Measurements from ENCODE around the gene FYB1. TPM values are rescaled to one million over a fixed set of nuclear protein-coding genes. Genes with fewer than 3 reads are reported as not detected.

The FYB1 gene
- total and polyA plus RNA-seq, 7 experiments from 2014 or later: 310 to 701 (median 491) TPM

GRCh38 chr5:39211773-39212172 lies 7.6 kb downstream of the FYB1 start:
- Mint-ChIP-seq H3K9me3 (no peaks in the 10 kb centered on the region), H3K27ac (peak overlapping the region; percentile 93 to 99 (median 98)), H3K36me3 (peaks cover 0 to 4% (median 4%) of the 10 kb centered on the region in 5 donors), H3K27me3 (peaks cover 0 to 2% (median 0%) of the 10 kb centered on the region in 5 donors), H3K4me3 (peak overlapping the region; percentile 70 to 98 (median 84)), H3K4me1 (peaks cover 76 to 97% (median 92%) of the 10 kb centered on the region in 7 donors)
- intact Hi-C loops (cut with micrococcal nuclease): loop anchor here (1.0 to 10.0 kb wide), 4 partner anchors 8 to 1543 kb away; partner anchors contain the start of genes PTGER4 (in 2 of the 2) and TTC33 (in 2 of the 2)
- ChIA-PET CTCF (interaction anchor here (0.8 to 4.0 kb wide), 13 partner anchors 11 to 132 kb away, joined by 3 to 37 read pairs (median 4); no protein-coding TSS in a partner anchor), POLR2A (interaction anchor here (0.6 to 7.3 kb wide), 15 partner anchors 11 to 220 kb away, joined by 3 to 155 read pairs (median 4); partner anchors contain the start of gene RICTOR)
- Histone ChIP-seq H3K9me3 (ENCODE audit: control insufficient read depth in 2 of 3, low read length in 3 of 3) (no peaks in the 10 kb centered on the region), H3K4me3 (ENCODE audit: low read length) (peak overlapping the region; percentile 28), H3K27ac (ENCODE audit: low read depth, low read length) (peak overlapping the region; percentile 93), H3K4me1 (ENCODE audit: control insufficient read depth in 2 of 2, insufficient read depth in 2 of 2, low read length in 2 of 2) (peaks cover 81 to 96% of the 10 kb centered on the region in 2 donors), H3K36me3 (ENCODE audit: control insufficient read depth in 2 of 3, insufficient read depth in 3 of 3, low read length in 3 of 3) (no peaks in the 10 kb centered on the region), H3K27me3 (ENCODE audit: control insufficient read depth in 2 of 2, insufficient read depth in 2 of 2, low read length in 2 of 2) (no peaks in the 10 kb centered on the region)
- ATAC-seq (peak; percentile 55), DNase-seq (peak in 6 of 9 donors; percentile 59 to 74 (median 67))

GRCh38 chr5:39209924-39210323 lies 9.4 kb downstream of the FYB1 start:
- H3K27me3 ChIP-seq (ENCODE audit: control insufficient read depth in 2 of 2, insufficient read depth in 2 of 2, low read length in 2 of 2): no peaks in the 10 kb centered on the region
- ChIA-PET CTCF (interaction anchor here (4.0 kb wide), 1 partner anchor 15 kb away, joined by 18 read pairs; no protein-coding TSS in a partner anchor), POLR2A (interaction anchor here (0.6 to 7.3 kb wide), 13 partner anchors 7 to 148 kb away, joined by 3 to 155 read pairs (median 10); partner anchors contain the start of gene FYB1)
- Mint-ChIP-seq H3K4me3 (peak overlapping the region; percentile 70 to 98 (median 84)), H3K36me3 (peaks cover 0 to 4% (median 4%) of the 10 kb centered on the region in 5 donors), H3K27me3 (peaks cover 0 to 2% (median 0%) of the 10 kb centered on the region in 5 donors), H3K4me1 (peaks cover 71 to 99% (median 95%) of the 10 kb centered on the region in 7 donors), H3K9me3 (no peaks in the 10 kb centered on the region), H3K27ac (peak overlapping the region; percentile 93 to 99 (median 98))
- peak in 8 of 9 donors; percentile 77 to 86 (median 81) for DNase-seq
- H3K36me3 ChIP-seq (ENCODE audit: control insufficient read depth in 2 of 3, insufficient read depth in 3 of 3, low read length in 3 of 3): no peaks in the 10 kb centered on the region
- peak overlapping the region; percentile 93 for H3K27ac ChIP-seq (ENCODE audit: low read depth, low read length)
- intact Hi-C loops (cut with micrococcal nuclease): loop anchor here (1.0 to 10.0 kb wide), 7 partner anchors 23 to 1545 kb away; partner anchors contain the start of genes PTGER4 (in 2 of the 2) and TTC33 (in 2 of the 2)
- H3K4me3 ChIP-seq (ENCODE audit: low read length): peak overlapping the region; percentile 36
- H3K9me3 ChIP-seq (ENCODE audit: control insufficient read depth in 2 of 3, low read length in 3 of 3): no peaks in the 10 kb centered on the region
- peak; percentile 84 for ATAC-seq
- peaks cover 91 to 98% of the 10 kb centered on the region in 2 donors for H3K4me1 ChIP-seq (ENCODE audit: control insufficient read depth in 2 of 2, insufficient read depth in 2 of 2, low read length in 2 of 2)

- CTCF ChIA-PET: interaction anchor here (0.6 to 1.9 kb wide), 5 partner anchors 27 to 1461 kb away, joined by 3 to 4 read pairs (median 3); no protein-coding TSS in a partner anchor
- Histone ChIP-seq H3K9me3 (ENCODE audit: control insufficient read depth in 2 of 3, low read length in 3 of 3) (no peaks in the 10 kb centered on the region), H3K27me3 (ENCODE audit: control insufficient read depth in 2 of 2, insufficient read depth in 2 of 2, low read length in 2 of 2) (no peaks in the 10 kb centered on the region), H3K4me3 (ENCODE audit: low read length) (peak overlapping the region; percentile 36), H3K36me3 (ENCODE audit: control insufficient read depth in 2 of 3, insufficient read depth in 3 of 3, low read length in 3 of 3) (no peaks in the 10 kb centered on the region), H3K27ac (ENCODE audit: low read depth, low read length) (peak overlapping the region; percentile 93), H3K4me1 (ENCODE audit: control insufficient read depth in 2 of 2, insufficient read depth in 2 of 2, low read length in 2 of 2) (peaks cover 91 to 98% of the 10 kb centered on the region in 2 donors)
- Mint-ChIP-seq H3K4me3 (peak overlapping the region; percentile 70 to 98 (median 84)), H3K4me1 (peaks cover 68 to 99% (median 95%) of the 10 kb centered on the region in 7 donors), H3K9me3 (no peaks in the 10 kb centered on the region), H3K36me3 (peaks cover 0 to 4% (median 4%) of the 10 kb centered on the region in 5 donors), H3K27ac (peak overlapping the region; percentile 93 to 99 (median 98)), H3K27me3 (peaks cover 0 to 2% (median 0%) of the 10 kb centered on the region in 5 donors)
- DNase-seq: peak in 1 of 9 donors; percentile 61
- ATAC-seq: peak; percentile 5
- intact Hi-C loops (cut with micrococcal nuclease): loop anchor here (1.0 to 10.0 kb wide), 3 partner anchors 8 to 1196 kb away; no protein-coding TSS in a partner anchor
- POLR2A ChIA-PET: interaction anchor here (0.6 to 7.3 kb wide), 10 partner anchors 8 to 66 kb away, joined by 3 to 155 read pairs (median 16); no protein-coding TSS in a partner anchor
These were observed 10.9 kb downstream of the FYB1 start for GRCh38 chr5:39208471-39208870.

- POLR2A ChIA-PET: interaction anchor here (1.4 to 7.3 kb wide), 5 partner anchors 7 to 28 kb away, joined by 4 to 155 read pairs (median 77); no protein-coding TSS in a partner anchor
- Mint-ChIP-seq H3K4me1 (peaks cover 60 to 92% (median 85%) of the 10 kb centered on the region in 7 donors), H3K27me3 (peaks cover 0 to 2% (median 0%) of the 10 kb centered on the region in 5 donors), H3K4me3 (peak overlapping the region; percentile 70 to 98 (median 84)), H3K27ac (peak overlapping the region; percentile 93 to 99 (median 98)), H3K9me3 (no peaks in the 10 kb centered on the region), H3K36me3 (peaks cover 0 to 4% (median 1%) of the 10 kb centered on the region in 5 donors)
- no peaks in the 10 kb centered on the region for H3K36me3 ChIP-seq (ENCODE audit: control insufficient read depth in 2 of 3, insufficient read depth in 3 of 3, low read length in 3 of 3)
- H3K9me3 ChIP-seq (ENCODE audit: control insufficient read depth in 2 of 3, low read length in 3 of 3): no peaks in the 10 kb centered on the region
- CTCF ChIA-PET: interaction anchor here (1.9 kb wide), 1 partner anchor 29 kb away, joined by 4 read pairs; no protein-coding TSS in a partner anchor
- ATAC-seq: no peak
- intact Hi-C loops (cut with micrococcal nuclease): loop anchor here (1.0 to 10.0 kb wide), 3 partner anchors 7 to 1197 kb away; no protein-coding TSS in a partner anchor
- H3K27ac ChIP-seq (ENCODE audit: low read depth, low read length): peak overlapping the region; percentile 93
- peak overlapping the region; percentile 36 for H3K4me3 ChIP-seq (ENCODE audit: low read length)
- no peaks in the 10 kb centered on the region for H3K27me3 ChIP-seq (ENCODE audit: control insufficient read depth in 2 of 2, insufficient read depth in 2 of 2, low read length in 2 of 2)
- peaks cover 82 to 94% of the 10 kb centered on the region in 2 donors for H3K4me1 ChIP-seq (ENCODE audit: control insufficient read depth in 2 of 2, insufficient read depth in 2 of 2, low read length in 2 of 2)
- DNase-seq: no peak
These were observed 11.9 kb downstream of the FYB1 start for GRCh38 chr5:39207345-39208045.

GRCh38 chr5:39206630-39207321 lies 12.6 kb downstream of the FYB1 start:
- no peaks in the 10 kb centered on the region for H3K27me3 ChIP-seq (ENCODE audit: control insufficient read depth in 2 of 2, insufficient read depth in 2 of 2, low read length in 2 of 2)
- Mint-ChIP-seq H3K27ac (peak overlapping the region; percentile 82 to 99 (median 98)), H3K27me3 (peaks cover 0 to 2% (median 0%) of the 10 kb centered on the region in 5 donors), H3K36me3 (peaks cover 0 to 5% (median 4%) of the 10 kb centered on the region in 5 donors), H3K4me1 (peaks cover 53 to 85% (median 80%) of the 10 kb centered on the region in 7 donors), H3K4me3 (peak overlapping the region; percentile 37 to 98 (median 70)), H3K9me3 (no peaks in the 10 kb centered on the region)
- ATAC-seq (no peak), DNase-seq (peak in 1 of 9 donors; percentile 8)
- no peaks in the 10 kb centered on the region for H3K36me3 ChIP-seq (ENCODE audit: control insufficient read depth in 2 of 3, insufficient read depth in 3 of 3, low read length in 3 of 3)
- peak overlapping the region; percentile 23 for H3K4me3 ChIP-seq (ENCODE audit: low read length)
- H3K27ac ChIP-seq (ENCODE audit: low read depth, low read length): peak overlapping the region; percentile 93
- H3K9me3 ChIP-seq (ENCODE audit: control insufficient read depth in 2 of 3, low read length in 3 of 3): no peaks in the 10 kb centered on the region
- H3K4me1 ChIP-seq (ENCODE audit: control insufficient read depth in 2 of 2, insufficient read depth in 2 of 2, low read length in 2 of 2): peaks cover 75 to 87% of the 10 kb centered on the region in 2 donors
- intact Hi-C loops (cut with micrococcal nuclease): loop anchor here in 1 of 2 donors (10.0 kb wide), 1 partner anchor 1198 kb away; no protein-coding TSS in a partner anchor
- CTCF ChIA-PET: interaction anchor here (1.2 to 2.7 kb wide), 2 partner anchors 10 to 19 kb away, joined by 5 to 20 read pairs; no protein-coding TSS in a partner anchor
- POLR2A ChIA-PET: interaction anchor here (2.1 to 22.3 kb wide), 4 partner anchors 11 to 34 kb away, joined by 7 to 679 read pairs (median 256); partner anchors contain the start of gene FYB1

Data from naive thymus-derived CD4-positive, alpha-beta T cell (primary cell).